WTC11 (cell line): Measurements from ENCODE around the gene NPAS1. TPM values are rescaled to one million over a fixed set of nuclear protein-coding genes. Genes with fewer than 3 reads are reported as not detected.
"Not testable (repeated sequence)": the region's sequence is repeated elsewhere in the genome, so short reads cannot be mapped to it uniquely, and the experiment has no call there.

Experiments used
- ATAC-seq: fragments of 200-7000 bp; cut with Tn5 transposase; 2 replicates; pipeline ENCODE4 v1.10.0; 2021; ENCODE audit warnings: mild to moderate bottlenecking, moderate library complexity
- CTCF ChIA-PET: fragments of 300-600 bp; sonication (Branson Sonifier 250); formaldehyde crosslinking; loops from one replicate; lab custom pipeline; 2021; ENCODE audit warnings: antibody characterized with exemption; lab: Charles Lee
- POLR2A ChIA-PET: fragments of 350-600 bp; sonication (Branson Sonifier 250); formaldehyde crosslinking; loops from one replicate; lab custom pipeline; 2021; ENCODE audit warnings: antibody characterized with exemption; lab: Charles Lee
- DNase-seq: peaks from one replicate; pipeline ENCODE4 v3.0.0; 2021; ENCODE audit warnings: low spot score
- H3K27ac Mint-ChIP-seq: 2 replicates; pipeline ENCODE4 v1.8.0; 2021; ENCODE audit warnings: mixed read lengths
- H3K27me3 Mint-ChIP-seq: 2 replicates; pipeline ENCODE4 v1.8.0; 2021; ENCODE audit warnings: low read depth, mild to moderate bottlenecking, moderate library complexity, mixed read lengths
- H3K36me3 Mint-ChIP-seq: 2 replicates; pipeline ENCODE4 v1.8.0; 2021; ENCODE audit warnings: mixed read lengths
- H3K4me1 Mint-ChIP-seq: 2 replicates; pipeline ENCODE4 v1.8.0; 2022; ENCODE audit warnings: mixed read lengths
- H3K4me3 Mint-ChIP-seq: 2 replicates; pipeline ENCODE4 v1.8.0; 2021; ENCODE audit warnings: mild to moderate bottlenecking, moderate library complexity, mixed read lengths
- H3K9me3 Mint-ChIP-seq: 2 replicates; pipeline ENCODE4 v1.8.0; 2021; ENCODE audit warnings: mixed read lengths
- ATF1 ChIP-seq: sonication (generic); formaldehyde crosslinking; IDR thresholded peaks from 2 replicates; pipeline ENCODE4 v1.8.1; 2023; ENCODE audit warnings: mild to moderate bottlenecking, moderate library complexity, missing genetic modification reagents
- ELF4 ChIP-seq: sonication (generic); formaldehyde crosslinking; IDR thresholded peaks from 2 replicates; pipeline ENCODE4 v1.8.1; 2022; ENCODE audit warnings: low read depth, mild to moderate bottlenecking, moderate library complexity, missing genetic modification reagents
- FOXJ3 ChIP-seq: sonication (generic); formaldehyde crosslinking; IDR thresholded peaks from 2 replicates; pipeline ENCODE4 v1.9.0; 2021; ENCODE audit warnings: missing genetic modification reagents, mild to moderate bottlenecking, borderline replicate concordance
- GABPB1 ChIP-seq: sonication (generic); formaldehyde crosslinking; IDR thresholded peaks from 2 replicates; pipeline ENCODE4 v1.8.1; 2023; ENCODE audit warnings: mild to moderate bottlenecking, missing genetic modification reagents
- JAZF1 ChIP-seq: fragments of 250-450 bp; sonication (Bioruptor Pico); IDR thresholded peaks from 2 replicates; pipeline ENCODE4 v1.9.0; 2021; ENCODE audit warnings: moderate library complexity, mild to moderate bottlenecking, inconsistent platforms
- SOX15 ChIP-seq: fragments of 250-450 bp; sonication (Bioruptor Pico); IDR thresholded peaks from 2 replicates; pipeline ENCODE4 v1.9.0; 2021; ENCODE audit warnings: mild to moderate bottlenecking
- ZNF416 ChIP-seq: fragments of 250-450 bp; sonication (Bioruptor Pico); IDR thresholded peaks from 2 replicates; pipeline ENCODE4 v1.9.0; 2021; ENCODE audit warnings: mild to moderate bottlenecking, inconsistent platforms
- total RNA-seq: library from RNA; stranded (reverse); gene quantifications from 3 replicates; pipeline ENCODE4 v1.2.3, GENCODE V29; 2021
- TF ChIP-seq, protein P1 (sequence below): sonication (generic); formaldehyde crosslinking; IDR thresholded peaks from 2 replicates; pipeline ENCODE4 v1.8.1; 2022; ENCODE audit warnings: missing genetic modification reagents, borderline replicate concordance
- TF ChIP-seq, protein P2 (sequence below): sonication (generic); formaldehyde crosslinking; IDR thresholded peaks from 2 replicates; pipeline ENCODE4 v1.8.0; 2022; ENCODE audit warnings: missing genetic modification reagents
- TF ChIP-seq, protein P3 (sequence below): sonication (generic); formaldehyde crosslinking; IDR thresholded peaks from 2 replicates; pipeline ENCODE4 v1.8.0; 2022; ENCODE audit warnings: mild to moderate bottlenecking, missing genetic modification reagents
- TF ChIP-seq, protein P4 (sequence below): sonication (generic); formaldehyde crosslinking; IDR thresholded peaks from 2 replicates; pipeline ENCODE4 v1.8.1; 2023; ENCODE audit warnings: mild to moderate bottlenecking, missing genetic modification reagents, moderate library complexity
- TF ChIP-seq, protein P5 (sequence below): sonication (generic); formaldehyde crosslinking; conservative IDR thresholded peaks from 2 replicates; pipeline ENCODE4 v1.8.1; 2023; ENCODE audit warnings: mild to moderate bottlenecking, low read depth, missing genetic modification reagents, moderate library complexity

Gene NPAS1
- total RNA-seq, 1 experiment from 2014 or later = 6.8 TPM

DNA sequence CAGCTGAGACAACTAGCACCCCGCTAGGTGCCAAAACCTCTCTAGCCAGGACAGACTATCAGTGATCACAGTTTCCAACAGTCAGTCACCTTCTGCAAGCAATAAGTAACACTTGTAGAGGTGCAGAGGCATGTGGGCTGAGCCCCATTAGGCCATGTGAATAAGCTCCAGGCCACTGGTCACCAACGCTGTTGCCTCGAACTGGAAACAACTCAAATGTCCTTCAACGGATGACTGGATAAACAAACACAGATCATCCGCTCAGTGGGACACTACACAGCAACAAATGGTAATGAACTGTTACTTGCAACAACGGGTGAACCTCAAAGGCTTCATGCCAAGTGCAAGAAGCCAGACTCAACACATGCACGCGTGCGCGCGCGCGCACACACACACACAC, 56.3 kb downstream of the NPAS1 start:
- H3K9me3 Mint-ChIP-seq = no peaks in the 10 kb centered on the region
- ChIA-PET POLR2A (no interaction called here), CTCF (no interaction called here)
- TF ChIP-seq ATF1 (CRISPR knock-in tag) (no peak), FOXJ3 (no peak), JAZF1 (CRISPR knock-in tag) (no peak), GABPB1 (CRISPR knock-in tag) (no peak), ELF4 (no peak), ZNF416 (CRISPR knock-in tag) (no peak), SOX15 (CRISPR knock-in tag) (no peak)
- TF ChIP-seq, protein P1, sequence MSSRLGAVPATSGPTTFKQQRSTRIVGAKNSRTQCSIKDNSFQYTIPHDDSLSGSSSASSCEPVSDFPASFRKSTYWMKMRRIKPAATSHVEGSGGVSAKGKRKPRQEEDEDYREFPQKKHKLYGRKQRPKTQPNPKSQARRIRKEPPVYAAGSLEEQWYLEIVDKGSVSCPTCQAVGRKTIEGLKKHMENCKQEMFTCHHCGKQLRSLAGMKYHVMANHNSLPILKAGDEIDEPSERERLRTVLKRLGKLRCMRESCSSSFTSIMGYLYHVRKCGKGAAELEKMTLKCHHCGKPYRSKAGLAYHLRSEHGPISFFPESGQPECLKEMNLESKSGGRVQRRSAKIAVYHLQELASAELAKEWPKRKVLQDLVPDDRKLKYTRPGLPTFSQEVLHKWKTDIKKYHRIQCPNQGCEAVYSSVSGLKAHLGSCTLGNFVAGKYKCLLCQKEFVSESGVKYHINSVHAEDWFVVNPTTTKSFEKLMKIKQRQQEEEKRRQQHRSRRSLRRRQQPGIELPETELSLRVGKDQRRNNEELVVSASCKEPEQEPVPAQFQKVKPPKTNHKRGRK (CRISPR knock-in tag) = no peak
- TF ChIP-seq, protein P2, sequence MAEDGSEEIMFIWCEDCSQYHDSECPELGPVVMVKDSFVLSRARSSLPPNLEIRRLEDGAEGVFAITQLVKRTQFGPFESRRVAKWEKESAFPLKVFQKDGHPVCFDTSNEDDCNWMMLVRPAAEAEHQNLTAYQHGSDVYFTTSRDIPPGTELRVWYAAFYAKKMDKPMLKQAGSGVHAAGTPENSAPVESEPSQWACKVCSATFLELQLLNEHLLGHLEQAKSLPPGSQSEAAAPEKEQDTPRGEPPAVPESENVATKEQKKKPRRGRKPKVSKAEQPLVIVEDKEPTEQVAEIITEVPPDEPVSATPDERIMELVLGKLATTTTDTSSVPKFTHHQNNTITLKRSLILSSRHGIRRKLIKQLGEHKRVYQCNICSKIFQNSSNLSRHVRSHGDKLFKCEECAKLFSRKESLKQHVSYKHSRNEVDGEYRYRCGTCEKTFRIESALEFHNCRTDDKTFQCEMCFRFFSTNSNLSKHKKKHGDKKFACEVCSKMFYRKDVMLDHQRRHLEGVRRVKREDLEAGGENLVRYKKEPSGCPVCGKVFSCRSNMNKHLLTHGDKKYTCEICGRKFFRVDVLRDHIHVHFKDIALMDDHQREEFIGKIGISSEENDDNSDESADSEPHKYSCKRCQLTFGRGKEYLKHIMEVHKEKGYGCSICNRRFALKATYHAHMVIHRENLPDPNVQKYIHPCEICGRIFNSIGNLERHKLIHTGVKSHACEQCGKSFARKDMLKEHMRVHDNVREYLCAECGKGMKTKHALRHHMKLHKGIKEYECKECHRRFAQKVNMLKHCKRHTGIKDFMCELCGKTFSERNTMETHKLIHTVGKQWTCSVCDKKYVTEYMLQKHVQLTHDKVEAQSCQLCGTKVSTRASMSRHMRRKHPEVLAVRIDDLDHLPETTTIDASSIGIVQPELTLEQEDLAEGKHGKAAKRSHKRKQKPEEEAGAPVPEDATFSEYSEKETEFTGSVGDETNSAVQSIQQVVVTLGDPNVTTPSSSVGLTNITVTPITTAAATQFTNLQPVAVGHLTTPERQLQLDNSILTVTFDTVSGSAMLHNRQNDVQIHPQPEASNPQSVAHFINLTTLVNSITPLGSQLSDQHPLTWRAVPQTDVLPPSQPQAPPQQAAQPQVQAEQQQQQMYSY (CRISPR knock-in tag) = no peak
- TF ChIP-seq, protein P3, sequence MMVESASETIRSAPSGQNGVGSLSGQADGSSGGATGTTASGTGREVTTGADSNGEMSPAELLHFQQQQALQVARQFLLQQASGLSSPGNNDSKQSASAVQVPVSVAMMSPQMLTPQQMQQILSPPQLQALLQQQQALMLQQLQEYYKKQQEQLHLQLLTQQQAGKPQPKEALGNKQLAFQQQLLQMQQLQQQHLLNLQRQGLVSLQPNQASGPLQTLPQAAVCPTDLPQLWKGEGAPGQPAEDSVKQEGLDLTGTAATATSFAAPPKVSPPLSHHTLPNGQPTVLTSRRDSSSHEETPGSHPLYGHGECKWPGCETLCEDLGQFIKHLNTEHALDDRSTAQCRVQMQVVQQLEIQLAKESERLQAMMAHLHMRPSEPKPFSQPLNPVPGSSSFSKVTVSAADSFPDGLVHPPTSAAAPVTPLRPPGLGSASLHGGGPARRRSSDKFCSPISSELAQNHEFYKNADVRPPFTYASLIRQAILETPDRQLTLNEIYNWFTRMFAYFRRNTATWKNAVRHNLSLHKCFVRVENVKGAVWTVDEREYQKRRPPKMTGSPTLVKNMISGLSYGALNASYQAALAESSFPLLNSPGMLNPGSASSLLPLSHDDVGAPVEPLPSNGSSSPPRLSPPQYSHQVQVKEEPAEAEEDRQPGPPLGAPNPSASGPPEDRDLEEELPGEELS (CRISPR knock-in tag) = no peak
- TF ChIP-seq, protein P4, sequence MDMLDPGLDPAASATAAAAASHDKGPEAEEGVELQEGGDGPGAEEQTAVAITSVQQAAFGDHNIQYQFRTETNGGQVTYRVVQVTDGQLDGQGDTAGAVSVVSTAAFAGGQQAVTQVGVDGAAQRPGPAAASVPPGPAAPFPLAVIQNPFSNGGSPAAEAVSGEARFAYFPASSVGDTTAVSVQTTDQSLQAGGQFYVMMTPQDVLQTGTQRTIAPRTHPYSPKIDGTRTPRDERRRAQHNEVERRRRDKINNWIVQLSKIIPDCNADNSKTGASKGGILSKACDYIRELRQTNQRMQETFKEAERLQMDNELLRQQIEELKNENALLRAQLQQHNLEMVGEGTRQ (CRISPR knock-in tag) = no peak
- TF ChIP-seq, protein P5, sequence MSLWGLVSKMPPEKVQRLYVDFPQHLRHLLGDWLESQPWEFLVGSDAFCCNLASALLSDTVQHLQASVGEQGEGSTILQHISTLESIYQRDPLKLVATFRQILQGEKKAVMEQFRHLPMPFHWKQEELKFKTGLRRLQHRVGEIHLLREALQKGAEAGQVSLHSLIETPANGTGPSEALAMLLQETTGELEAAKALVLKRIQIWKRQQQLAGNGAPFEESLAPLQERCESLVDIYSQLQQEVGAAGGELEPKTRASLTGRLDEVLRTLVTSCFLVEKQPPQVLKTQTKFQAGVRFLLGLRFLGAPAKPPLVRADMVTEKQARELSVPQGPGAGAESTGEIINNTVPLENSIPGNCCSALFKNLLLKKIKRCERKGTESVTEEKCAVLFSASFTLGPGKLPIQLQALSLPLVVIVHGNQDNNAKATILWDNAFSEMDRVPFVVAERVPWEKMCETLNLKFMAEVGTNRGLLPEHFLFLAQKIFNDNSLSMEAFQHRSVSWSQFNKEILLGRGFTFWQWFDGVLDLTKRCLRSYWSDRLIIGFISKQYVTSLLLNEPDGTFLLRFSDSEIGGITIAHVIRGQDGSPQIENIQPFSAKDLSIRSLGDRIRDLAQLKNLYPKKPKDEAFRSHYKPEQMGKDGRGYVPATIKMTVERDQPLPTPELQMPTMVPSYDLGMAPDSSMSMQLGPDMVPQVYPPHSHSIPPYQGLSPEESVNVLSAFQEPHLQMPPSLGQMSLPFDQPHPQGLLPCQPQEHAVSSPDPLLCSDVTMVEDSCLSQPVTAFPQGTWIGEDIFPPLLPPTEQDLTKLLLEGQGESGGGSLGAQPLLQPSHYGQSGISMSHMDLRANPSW (CRISPR knock-in tag) = no peak
- ATAC-seq (no peak), DNase-seq (no peak)
- H3K4me3 Mint-ChIP-seq = no peak overlapping the region
- H3K27me3 Mint-ChIP-seq = no peaks in the 10 kb centered on the region
- H3K27ac Mint-ChIP-seq = no peak overlapping the region; the same call in 1 of the 2 replicates
- no peaks in the 10 kb centered on the region for H3K4me1 Mint-ChIP-seq
- H3K36me3 Mint-ChIP-seq = peaks cover 51% of the 10 kb centered on the region

DNA sequence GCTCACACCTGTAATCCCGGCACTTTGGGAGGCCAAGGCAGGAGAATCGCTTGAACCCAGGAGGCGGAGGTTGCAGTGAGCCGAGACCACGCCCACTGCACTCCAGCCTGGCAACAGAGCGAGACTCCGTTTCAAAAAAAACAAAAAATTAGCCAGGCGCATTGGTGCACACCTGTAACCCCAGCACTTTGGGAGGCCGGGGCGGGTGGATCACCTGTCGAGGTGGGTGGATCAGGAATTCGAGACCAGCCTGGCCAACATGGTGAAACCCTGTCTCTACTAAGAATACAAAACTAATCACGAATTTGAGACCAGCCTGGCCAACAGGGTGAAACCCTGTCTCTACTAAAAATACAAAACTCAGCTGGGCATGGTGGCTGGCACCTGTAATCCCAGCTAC, 58.7 kb downstream of the NPAS1 start:
- H3K9me3 Mint-ChIP-seq, H3K27ac Mint-ChIP-seq, DNase-seq, H3K27me3 Mint-ChIP-seq, POLR2A ChIA-PET, H3K4me1 Mint-ChIP-seq, ATAC-seq, H3K4me3 Mint-ChIP-seq: not testable (repeated sequence)
- CTCF ChIA-PET = interaction anchor here (0.7 to 2.0 kb wide), 7 partner anchors 14 to 166 kb away, joined by 3 to 17 read pairs (median 14); partner anchors contain the start of genes SAE1 and ZC3H4
- H3K36me3 Mint-ChIP-seq = peaks cover 55% of the 10 kb centered on the region
